Activated naive CD4-positive, alpha-beta T cell treated with anti-CD3 and anti-CD28 coated beads, Interleukin-2, amount 50 U/mL, for 72 hours (primary cell): ENCODE measurements around the gene WBP1. TPM values are rescaled to one million over a fixed set of nuclear protein-coding genes. Genes with fewer than 3 reads are reported as not detected.

ENCODE experiments used
- ATAC-seq, 2 donors: fragments of 150-1000 bp; cut with Tn5 transposase; 2 replicates each; pipeline ENCODE4 v1.10.0; 2021; ENCODE audit warnings: mild to moderate bottlenecking in 2 of 2, moderate library complexity in 2 of 2
- DNase-seq, 2 donors: peaks; one replicate each; pipeline ENCODE4 v3.0.0; 2021 to 2022; ENCODE audit warnings: low spot score in 2 of 2
- H3K27ac Mint-ChIP-seq, 2 donors: one replicate each; pipeline ENCODE4 v1.8.0; 2022; ENCODE audit warnings: mild to moderate bottlenecking in 2 of 2, mixed read lengths in 2 of 2
- H3K36me3 Mint-ChIP-seq, 2 donors: one replicate each; pipeline ENCODE4 v1.8.0; 2022; ENCODE audit warnings: mixed read lengths in 2 of 2
- H3K9me3 Mint-ChIP-seq, 2 donors: one replicate each; pipeline ENCODE4 v1.8.0; 2022; ENCODE audit warnings: mixed read lengths in 2 of 2
- total RNA-seq, 2 donors: library from RNA; stranded (reverse); gene quantifications; one replicate each; pipeline ENCODE4 v1.2.3, GENCODE V29; 2022

The WBP1 gene
- total RNA-seq, 2 donors from 2014 or later: 33.5 to 58.6 TPM

- H3K9me3 Mint-ChIP-seq: no peaks in the 10 kb centered on the region
- no peak overlapping the region for H3K27ac Mint-ChIP-seq
- peaks cover 5 to 8% of the 10 kb centered on the region in 2 donors for H3K36me3 Mint-ChIP-seq
- ATAC-seq (no peak), DNase-seq (no peak)
These were observed 33.9 kb upstream of the WBP1 start for GRCh38 chr2:74424139-74424992.

- Mint-ChIP-seq H3K36me3 (peaks cover 5 to 8% of the 10 kb centered on the region in 2 donors), H3K27ac (no peak overlapping the region), H3K9me3 (no peaks in the 10 kb centered on the region)
- DNase-seq (no peak), ATAC-seq (no peak)
These were observed 33.2 kb upstream of the WBP1 start for GRCh38 chr2:74424995-74425406.

DNA sequence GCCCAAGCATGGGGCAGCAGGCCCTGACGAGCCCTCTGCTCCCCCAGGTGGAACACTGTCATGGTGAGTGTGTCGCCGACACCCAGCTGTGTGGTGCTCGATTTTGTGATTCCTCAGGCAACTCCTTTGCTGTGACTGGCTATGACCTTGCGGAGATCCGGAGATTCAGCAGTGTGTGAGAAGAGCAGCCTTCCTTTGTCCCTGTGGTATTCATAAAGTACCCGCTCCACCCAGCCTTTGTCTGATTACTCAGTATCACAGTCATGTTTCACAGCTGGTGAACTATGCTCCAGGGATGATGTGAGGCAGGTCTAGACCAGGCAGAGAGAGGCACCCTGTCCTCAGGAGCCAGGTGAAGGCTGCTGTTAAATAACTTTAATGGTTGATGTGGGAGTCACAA lies 32.7 kb upstream of the WBP1 start:
- DNase-seq (no peak), ATAC-seq (no peak)
- no peaks in the 10 kb centered on the region for H3K9me3 Mint-ChIP-seq
- H3K27ac Mint-ChIP-seq: no peak overlapping the region
- peaks cover 5 to 8% of the 10 kb centered on the region in 2 donors for H3K36me3 Mint-ChIP-seq

DNA sequence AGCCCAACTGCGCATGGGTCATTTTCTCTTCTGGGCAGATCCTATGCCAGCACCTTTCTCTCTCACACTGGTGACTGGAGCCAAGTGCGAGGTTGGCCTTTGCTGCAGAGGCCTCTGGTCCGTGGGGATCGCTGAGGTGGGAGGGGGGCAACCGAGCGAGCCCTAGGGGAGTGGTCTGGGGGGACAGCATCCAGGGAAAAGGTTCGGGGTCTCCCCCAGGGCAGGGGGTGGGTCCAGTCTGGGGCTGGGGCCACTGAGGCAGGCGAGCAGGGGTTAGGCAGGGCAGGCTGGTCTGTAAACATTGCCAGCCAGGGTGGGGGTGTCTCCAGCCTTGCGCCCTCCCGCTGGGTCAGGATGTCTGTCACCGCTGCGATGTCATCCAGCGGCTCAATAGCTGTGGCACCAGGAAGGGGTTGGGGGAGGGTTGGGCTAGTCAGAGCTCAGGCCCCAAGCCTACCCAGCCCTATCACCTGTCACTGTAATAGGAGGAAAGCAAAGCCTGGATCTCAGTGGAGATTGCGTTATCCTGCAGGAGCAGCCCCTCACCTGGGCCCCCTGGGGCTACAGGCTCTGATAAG lies 32.0 kb upstream of the WBP1 start:
- Mint-ChIP-seq H3K27ac (no peak overlapping the region), H3K9me3 (no peaks in the 10 kb centered on the region), H3K36me3 (peaks cover 1 to 8% of the 10 kb centered on the region in 2 donors)
- ATAC-seq (no peak), DNase-seq (no peak)

DNA sequence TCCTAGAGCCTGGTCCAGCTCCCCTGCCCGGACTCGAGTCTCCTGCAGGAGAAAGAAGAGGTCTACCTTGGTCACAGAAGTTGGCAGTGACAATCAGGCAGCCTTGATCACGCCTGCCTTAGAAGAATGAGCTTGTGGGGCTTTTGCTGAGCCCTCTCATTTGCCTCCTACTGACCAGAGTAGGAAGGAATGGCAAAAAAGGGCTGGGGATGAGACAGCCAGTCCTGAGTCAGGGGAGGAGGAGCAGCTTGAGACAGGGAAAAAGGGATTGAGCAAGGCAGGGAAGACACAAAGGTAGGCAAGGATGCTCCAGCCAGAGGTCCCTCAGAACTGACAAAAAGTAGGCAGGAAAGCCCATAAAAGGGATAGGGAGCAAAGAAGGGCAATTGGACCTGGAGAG lies 30.7 kb upstream of the WBP1 start:
- no peaks in the 10 kb centered on the region for H3K9me3 Mint-ChIP-seq
- no peak for DNase-seq
- H3K27ac Mint-ChIP-seq: peak overlapping the region in 1 of 2 donors; percentile 12
- no peak for ATAC-seq
- peaks cover 0 to 8% of the 10 kb centered on the region in 2 donors for H3K36me3 Mint-ChIP-seq

DNA sequence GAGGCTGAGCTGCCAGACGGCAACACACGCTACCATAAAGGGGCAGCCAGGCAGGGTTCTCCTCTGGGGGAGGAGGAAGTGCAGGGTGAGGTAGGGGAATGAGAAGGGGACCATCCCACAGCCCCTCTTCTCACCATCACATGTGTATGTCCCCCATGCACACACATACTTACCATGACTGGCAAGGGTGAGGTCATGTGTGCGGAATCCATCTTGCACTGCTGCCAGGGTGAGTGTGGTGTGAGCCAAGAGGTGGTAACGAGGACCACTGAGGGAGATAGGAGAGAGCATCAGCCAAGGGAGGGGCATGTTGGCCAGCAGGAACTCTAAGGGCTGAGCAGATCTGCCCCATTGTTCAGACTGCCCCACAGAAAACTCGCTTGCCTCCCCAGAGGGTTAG lies 29.6 kb upstream of the WBP1 start:
- Mint-ChIP-seq H3K36me3 (no peaks in the 10 kb centered on the region), H3K9me3 (no peaks in the 10 kb centered on the region), H3K27ac (peak overlapping the region in 1 of 2 donors; percentile 3)
- DNase-seq: no peak
- no peak for ATAC-seq

GRCh38 chr2:74429487-74430451 lies 28.5 kb upstream of the WBP1 start:
- H3K36me3 Mint-ChIP-seq: no peaks in the 10 kb centered on the region
- ATAC-seq: no peak
- H3K27ac Mint-ChIP-seq: peak overlapping the region in 1 of 2 donors; percentile 25
- no peaks in the 10 kb centered on the region for H3K9me3 Mint-ChIP-seq
- DNase-seq: no peak

- no peaks in the 10 kb centered on the region for H3K9me3 Mint-ChIP-seq
- no peaks in the 10 kb centered on the region for H3K36me3 Mint-ChIP-seq
- no peak for DNase-seq
- ATAC-seq: no peak
- peak overlapping the region in 1 of 2 donors; percentile 25 for H3K27ac Mint-ChIP-seq
These were observed 27.7 kb upstream of the WBP1 start for GRCh38 chr2:74430502-74430901.

DNA sequence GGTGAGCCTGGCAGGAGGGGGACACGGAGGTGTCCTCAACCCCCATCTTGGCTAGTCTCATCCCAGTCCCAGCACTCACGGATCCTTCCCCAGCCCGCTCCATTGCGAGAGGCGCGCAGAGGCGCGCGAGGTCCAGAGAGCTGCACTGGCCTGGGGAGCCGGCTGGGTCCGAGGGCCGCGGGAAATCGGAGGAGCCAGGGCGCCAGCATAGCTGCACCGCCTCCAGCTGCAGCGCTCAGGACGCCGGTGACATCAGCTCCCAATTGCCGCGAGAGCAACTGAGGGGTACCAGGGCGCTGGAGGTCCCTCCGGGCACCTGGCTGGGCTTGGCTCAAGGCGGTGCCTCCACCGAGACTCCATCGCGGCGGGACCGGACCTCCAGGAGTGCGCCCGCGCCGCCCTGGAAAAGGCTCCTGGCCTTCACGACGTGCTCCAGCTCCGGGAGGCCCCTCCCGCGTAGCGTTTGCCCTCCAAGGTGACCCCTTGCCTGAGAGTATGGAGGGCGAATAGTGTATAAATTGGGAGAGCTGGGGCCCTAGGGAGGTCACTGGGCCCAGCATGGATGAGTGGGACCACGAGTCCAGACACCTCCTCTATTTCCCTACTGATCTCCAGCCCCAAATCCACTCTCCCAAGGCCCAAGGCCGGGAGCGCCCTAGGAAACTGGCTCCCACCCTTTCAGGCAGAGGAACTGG lies 22.0 kb upstream of the WBP1 start:
- no peak overlapping the region for H3K27ac Mint-ChIP-seq

GRCh38 chr2:74436848-74437695 lies 21.2 kb upstream of the WBP1 start:
- no peak for ATAC-seq
- no peaks in the 10 kb centered on the region for H3K9me3 Mint-ChIP-seq
- no peak for DNase-seq
- H3K27ac Mint-ChIP-seq: no peak overlapping the region
- H3K36me3 Mint-ChIP-seq: peaks cover 0 to under 1% of the 10 kb centered on the region in 2 donors

More for the DNA sequence above, 22.0 kb upstream of the WBP1 start:
- Mint-ChIP-seq H3K36me3 (no peaks in the 10 kb centered on the region), H3K9me3 (no peaks in the 10 kb centered on the region)
- ATAC-seq (no peak), DNase-seq (no peak)

DNA sequence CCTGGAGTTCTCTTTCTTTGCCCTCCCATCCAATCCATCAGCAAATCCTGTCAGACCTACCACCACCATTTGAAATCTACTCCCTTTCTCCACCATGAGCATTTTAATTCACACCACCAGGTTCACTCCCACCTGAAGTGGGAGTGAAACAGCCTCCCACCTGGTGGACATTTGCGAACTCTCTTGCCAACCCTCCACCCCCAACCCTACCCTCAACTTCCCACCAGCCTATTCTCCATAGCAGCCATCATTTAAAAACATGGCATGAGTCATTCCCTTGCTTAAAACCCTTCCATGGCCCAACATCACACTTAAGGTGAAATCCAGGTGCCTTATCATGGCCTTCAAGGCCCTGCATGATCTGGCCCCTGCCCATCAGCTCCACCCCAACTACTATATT lies 20.0 kb upstream of the WBP1 start:
- H3K9me3 Mint-ChIP-seq: no peaks in the 10 kb centered on the region
- no peak overlapping the region for H3K27ac Mint-ChIP-seq
- DNase-seq (no peak), ATAC-seq (no peak)
- H3K36me3 Mint-ChIP-seq: peaks cover 0 to 5% of the 10 kb centered on the region in 2 donors

DNA sequence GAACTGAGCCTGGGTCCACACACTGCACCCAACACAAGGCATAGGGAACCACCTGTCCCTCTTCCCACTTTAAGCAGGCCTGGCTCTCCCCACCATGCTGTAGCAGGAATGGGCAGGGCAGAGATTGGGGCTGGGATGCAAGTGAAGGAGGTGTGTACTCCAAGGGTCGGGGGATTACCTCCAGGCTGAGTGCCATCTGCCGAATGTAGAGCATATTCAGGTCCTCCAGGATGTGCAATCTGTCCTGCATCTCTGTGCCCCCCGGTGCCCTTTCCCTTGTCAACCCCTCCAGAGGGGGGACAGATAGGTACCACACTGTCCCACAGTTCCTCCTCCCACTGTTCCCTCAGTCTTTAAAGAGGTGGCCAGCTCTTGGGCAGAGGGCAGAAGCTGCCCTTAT lies 18.9 kb upstream of the WBP1 start:
- no peak overlapping the region for H3K27ac Mint-ChIP-seq
- ATAC-seq: no peak
- DNase-seq: no peak
- H3K9me3 Mint-ChIP-seq: no peaks in the 10 kb centered on the region
- H3K36me3 Mint-ChIP-seq: peaks cover 0 to 5% of the 10 kb centered on the region in 2 donors

DNA sequence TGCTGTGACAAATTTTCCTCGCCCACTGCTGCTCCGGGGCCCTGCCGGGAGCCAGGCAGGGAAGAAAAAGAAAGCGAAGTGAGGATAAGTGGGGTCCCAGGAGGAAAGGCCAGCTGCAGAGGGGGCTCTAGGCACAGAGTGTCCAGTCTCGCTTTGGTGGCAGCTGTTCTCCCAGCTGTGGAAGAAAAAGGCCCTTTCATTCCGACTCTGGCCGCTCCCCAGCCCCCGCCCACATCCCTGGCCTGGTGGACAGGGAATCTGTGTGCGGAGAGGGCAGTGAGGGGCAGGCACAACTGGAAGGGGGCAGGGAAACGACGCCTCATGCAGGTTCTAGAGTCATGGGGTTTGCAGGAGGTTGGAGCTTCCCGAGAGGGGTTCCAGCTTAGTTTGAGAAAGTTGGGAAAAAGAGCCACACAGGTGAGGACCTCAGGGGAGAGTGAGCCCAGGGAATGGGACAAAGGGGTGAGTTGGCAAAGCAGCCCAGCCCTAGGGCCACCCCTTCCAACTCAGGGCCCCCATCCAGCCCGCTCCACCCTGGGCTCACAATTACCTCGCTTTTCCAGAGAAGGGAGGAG lies 18.3 kb upstream of the WBP1 start:
- DNase-seq (no peak), ATAC-seq (no peak)
- Mint-ChIP-seq H3K27ac (no peak overlapping the region), H3K36me3 (peaks cover 0 to 5% of the 10 kb centered on the region in 2 donors), H3K9me3 (no peaks in the 10 kb centered on the region)

DNA sequence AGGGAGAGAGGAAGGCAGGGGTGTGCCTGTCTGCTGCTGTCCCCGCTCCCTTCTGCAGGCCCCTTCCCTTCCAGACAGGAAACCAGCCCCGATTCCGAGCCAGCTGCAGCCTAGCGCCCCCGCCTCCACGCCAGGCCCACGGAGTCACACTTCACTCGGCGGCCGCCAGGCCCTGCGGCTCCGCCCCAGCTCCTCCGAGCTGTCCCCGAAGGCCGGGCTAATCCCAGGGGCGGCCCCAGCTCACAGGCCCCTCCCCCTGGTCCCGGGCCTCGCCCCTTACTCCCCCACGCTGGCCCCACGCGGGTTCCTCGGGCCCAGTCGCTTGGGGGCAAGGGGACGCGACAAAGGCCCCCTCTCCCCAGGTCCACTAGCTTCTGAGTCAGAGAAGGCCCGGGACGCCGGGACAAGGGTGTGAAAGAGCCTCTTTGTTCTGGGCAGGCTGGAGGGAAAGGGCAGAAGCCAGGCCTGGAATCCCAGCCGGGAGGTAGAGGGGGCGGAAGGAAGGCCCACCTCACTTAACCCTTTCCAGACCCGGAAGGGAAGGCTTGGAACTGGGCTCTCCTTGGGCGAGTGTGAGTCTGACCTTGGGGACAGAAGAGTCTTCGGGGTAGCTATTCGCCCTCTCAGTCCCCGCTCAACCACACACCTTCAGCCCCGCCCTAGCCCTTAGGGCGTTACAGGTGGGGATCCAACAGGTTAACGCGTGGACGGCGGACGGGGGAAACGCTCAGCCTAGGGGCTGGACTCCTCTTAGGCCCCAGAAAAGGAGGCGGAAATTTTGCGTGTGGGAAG lies 17.7 kb upstream of the WBP1 start:
- H3K36me3 Mint-ChIP-seq: peaks cover 0 to 5% of the 10 kb centered on the region in 2 donors
- H3K9me3 Mint-ChIP-seq: no peaks in the 10 kb centered on the region
- ATAC-seq: peak; percentile 58 to 90
- DNase-seq: peak in 1 of 2 donors; percentile 59
- peak overlapping the region in 1 of 2 donors; percentile 14 for H3K27ac Mint-ChIP-seq
